ENCODE measurements around the gene ZNF335. TPM values are rescaled to one million over a fixed set of nuclear protein-coding genes. Genes with fewer than 3 reads are reported as not detected.
"Not testable (repeated sequence)": the region's sequence is repeated elsewhere in the genome, so short reads cannot be mapped to it uniquely, and the experiment has no call there.

ZNF335 gene
- polyA plus RNA-seq, 4 donors, result 11.6 to 17.9 (median 12.5) TPM

GRCh38 chr20:45938727-45939438, 33.1 kb downstream of the ZNF335 start:
- no peak for DNase-seq (ENCODE audit: low read depth in 4 of 4, low spot score in 3 of 4)

GRCh38 chr20:45937765-45938164, 34.2 kb downstream of the ZNF335 start:
- no peak for DNase-seq (ENCODE audit: low read depth in 4 of 4, low spot score in 3 of 4)

GRCh38 chr20:45935416-45936046, 36.5 kb downstream of the ZNF335 start:
- no peak for DNase-seq (ENCODE audit: low read depth in 4 of 4, low spot score in 3 of 4)

- peak; percentile 98 to 99 (median 98) for DNase-seq (ENCODE audit: low read depth in 4 of 4, low spot score in 3 of 4)
Observed at GRCh38 chr20:45934586-45935415, 37.2 kb downstream of the ZNF335 start, which contains the start of gene PCIF1. TSS of gene PCIF1 (plus strand) at chr20:45934683. CDS start at chr20:45939000, 4,317 bp downstream.

GRCh38 chr20:45934046-45934585, 37.9 kb downstream of the ZNF335 start:
- peak in 1 of 4 donors; percentile 41 for DNase-seq (ENCODE audit: low read depth in 4 of 4, low spot score in 3 of 4)

- peak in 2 of 4 donors; percentile 45 to 55 for DNase-seq (ENCODE audit: low read depth in 4 of 4, low spot score in 3 of 4)
Observed at GRCh38 chr20:45933266-45934045, 38.5 kb downstream of the ZNF335 start.

- DNase-seq (ENCODE audit: low read depth in 4 of 4, low spot score in 3 of 4), result not testable (repeated sequence)
Observed at GRCh38 chr20:45931680-45932079, 40.3 kb downstream of the ZNF335 start.

GRCh38 chr20:45927071-45927878, 44.7 kb downstream of the ZNF335 start:
- DNase-seq (ENCODE audit: low read depth in 4 of 4, low spot score in 3 of 4), result no peak

GRCh38 chr20:45926731-45927070, 45.3 kb downstream of the ZNF335 start:
- DNase-seq (ENCODE audit: low read depth in 4 of 4, low spot score in 3 of 4), result no peak

GRCh38 chr20:45925821-45926506, 46.0 kb downstream of the ZNF335 start:
- no peak for DNase-seq (ENCODE audit: low read depth in 4 of 4, low spot score in 3 of 4)

- DNase-seq (ENCODE audit: low read depth in 4 of 4, low spot score in 3 of 4), result peak in 2 of 4 donors; percentile 45 to 59
Observed at GRCh38 chr20:45924391-45925261, 47.4 kb downstream of the ZNF335 start.

- DNase-seq (ENCODE audit: low read depth in 4 of 4, low spot score in 3 of 4), result no peak
Observed at GRCh38 chr20:45921337-45922189, 50.4 kb downstream of the ZNF335 start.

- no peak for DNase-seq (ENCODE audit: low read depth in 4 of 4, low spot score in 3 of 4)
Observed at GRCh38 chr20:45920462-45921336, 51.3 kb downstream of the ZNF335 start.

GRCh38 chr20:45919542-45920399, 52.2 kb downstream of the ZNF335 start:
- DNase-seq (ENCODE audit: low read depth in 4 of 4, low spot score in 3 of 4), result peak in 3 of 4 donors; percentile 57 to 70 (median 61)

Measured in left renal pelvis (tissue), 4 donors.